DMS153 treated with DMSO at 0.1 percent for 48 hours (cell line): Measurements from ENCODE around the gene CASP2.

ENCODE experiments used
- DNase-seq: peaks from one replicate; lab custom pipeline; 2025; ENCODE audit not compliant: unreplicated experiment; lab: John Stamatoyannopoulos, UW

CASP2 gene

GRCh38 chr7:143325240-143325639 lies 37.1 kb downstream of the CASP2 start:
- DNase-seq, result no peak

DNA sequence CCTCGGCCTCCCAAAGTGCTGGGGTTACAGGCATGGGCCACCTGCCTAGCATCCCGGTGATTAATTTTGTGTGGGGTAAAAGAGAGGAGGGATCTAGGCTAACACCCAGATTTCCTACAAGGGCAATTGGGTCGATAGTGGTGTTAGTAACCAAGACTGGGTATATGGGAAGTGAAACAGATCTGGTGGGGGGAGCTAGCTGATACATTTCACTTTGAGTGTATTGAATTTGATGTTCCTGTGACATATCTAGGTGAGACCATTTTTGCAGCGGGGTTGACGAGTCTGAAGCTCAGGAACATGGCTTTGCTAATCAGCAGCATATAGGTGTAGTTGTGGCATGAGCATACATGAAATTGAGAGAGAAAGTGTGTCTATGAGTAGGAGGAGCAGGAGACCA lies 39.8 kb downstream of the CASP2 start:
- DNase-seq, result no peak

DNA sequence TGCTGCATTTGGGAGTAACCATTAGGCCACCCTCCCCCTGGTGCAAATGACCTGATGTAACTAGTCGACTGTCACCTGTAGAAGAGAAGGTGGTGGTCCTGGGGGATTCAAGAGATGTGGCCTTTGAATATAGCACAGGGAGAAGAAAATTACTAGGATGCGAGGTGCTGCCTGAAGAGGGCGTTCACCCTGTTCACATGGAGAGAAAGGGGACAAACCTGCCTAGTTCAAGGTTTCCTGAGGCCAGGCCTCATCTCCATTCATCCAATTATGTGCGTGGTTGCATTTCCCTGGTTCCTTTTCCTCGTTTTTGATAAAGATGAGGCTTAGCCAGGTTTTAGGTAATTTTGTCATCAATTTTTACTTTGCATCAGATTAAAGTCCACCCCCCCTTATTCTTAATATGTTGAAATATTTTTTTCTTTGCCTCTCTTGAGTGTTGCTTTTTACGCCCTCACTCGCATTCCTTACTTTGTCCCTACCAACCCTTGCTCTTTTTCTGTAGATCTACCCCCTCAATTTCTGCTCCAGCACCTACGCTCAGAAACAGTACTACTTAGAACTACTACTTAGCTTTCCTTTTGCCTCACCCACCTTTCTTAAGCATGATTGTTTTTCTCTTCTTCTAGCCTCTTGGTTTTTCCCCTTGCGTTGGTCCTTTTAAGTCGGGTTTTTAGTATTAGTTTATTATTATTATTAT lies 41.5 kb downstream of the CASP2 start:
- no peak for DNase-seq

DNA sequence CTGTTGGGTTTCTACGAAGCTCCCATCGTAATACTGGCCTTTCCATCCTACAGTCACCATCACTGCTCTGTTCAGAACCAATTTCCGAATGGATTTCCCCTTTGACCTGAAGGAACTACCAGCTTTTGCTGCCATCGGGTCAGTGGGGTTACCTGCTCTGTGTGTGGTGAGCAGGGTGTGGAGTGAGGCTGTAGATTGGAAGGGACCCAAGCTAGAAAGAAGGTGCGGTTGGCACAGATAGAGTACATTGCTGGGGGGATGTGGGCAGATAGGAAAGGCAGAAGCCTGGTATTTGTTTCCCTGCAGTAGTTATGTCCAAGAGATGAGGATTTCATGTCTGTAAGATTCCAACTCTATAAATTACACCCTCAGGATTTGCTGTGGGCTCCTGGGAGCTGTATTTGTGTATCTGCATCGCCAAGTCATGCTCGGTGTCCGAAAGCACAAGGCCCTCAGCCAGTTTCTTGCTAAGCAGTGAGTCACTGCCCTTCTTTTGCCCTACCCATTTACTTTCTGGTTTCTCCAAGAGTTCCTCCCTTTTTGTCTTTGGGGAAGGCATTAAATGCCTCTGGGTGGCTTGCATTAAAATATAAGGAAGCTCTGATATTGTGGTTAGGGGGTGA lies 43.1 kb downstream of the CASP2 start:
- DNase-seq, result no peak

GRCh38 chr7:143334244-143334643 lies 46.1 kb downstream of the CASP2 start:
- no peak for DNase-seq

DNA sequence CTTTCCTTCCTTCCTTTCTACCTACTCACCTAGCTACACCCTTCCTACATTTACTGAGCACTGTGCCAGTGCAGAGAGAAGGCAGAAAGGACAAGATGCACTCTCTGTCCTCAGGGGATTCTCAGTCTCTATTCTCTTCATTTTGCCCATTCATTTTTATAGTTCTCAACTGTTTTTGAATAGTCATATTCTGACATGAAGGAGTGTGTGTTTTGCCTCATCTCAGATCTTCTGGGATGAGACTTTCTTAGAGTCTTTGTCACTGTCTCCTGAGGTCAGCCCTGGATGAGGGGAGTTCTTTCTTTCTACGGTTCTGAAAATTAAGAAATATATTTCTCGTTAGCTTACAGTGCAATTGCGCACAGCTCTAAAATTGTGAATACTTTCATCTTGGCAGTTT lies 49.1 kb downstream of the CASP2 start:
- no peak for DNase-seq

DNA sequence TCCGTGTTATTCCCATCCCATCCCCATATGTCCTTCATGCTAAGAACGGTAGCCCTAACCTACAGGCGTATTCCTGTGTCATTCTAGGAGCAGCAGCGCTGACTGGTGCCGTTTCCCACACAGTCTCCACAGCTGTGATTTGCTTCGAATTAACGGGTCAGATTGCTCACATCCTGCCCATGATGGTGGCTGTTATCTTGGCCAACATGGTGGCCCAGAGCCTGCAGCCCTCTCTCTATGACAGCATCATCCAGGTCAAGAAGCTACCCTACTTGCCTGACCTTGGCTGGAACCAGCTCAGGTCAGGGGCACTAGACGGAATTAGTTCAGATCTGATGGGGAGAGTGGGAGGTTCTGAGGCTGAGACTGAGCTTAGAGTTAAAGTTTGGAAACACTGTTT lies 53.7 kb downstream of the CASP2 start:
- DNase-seq, result no peak

DNA sequence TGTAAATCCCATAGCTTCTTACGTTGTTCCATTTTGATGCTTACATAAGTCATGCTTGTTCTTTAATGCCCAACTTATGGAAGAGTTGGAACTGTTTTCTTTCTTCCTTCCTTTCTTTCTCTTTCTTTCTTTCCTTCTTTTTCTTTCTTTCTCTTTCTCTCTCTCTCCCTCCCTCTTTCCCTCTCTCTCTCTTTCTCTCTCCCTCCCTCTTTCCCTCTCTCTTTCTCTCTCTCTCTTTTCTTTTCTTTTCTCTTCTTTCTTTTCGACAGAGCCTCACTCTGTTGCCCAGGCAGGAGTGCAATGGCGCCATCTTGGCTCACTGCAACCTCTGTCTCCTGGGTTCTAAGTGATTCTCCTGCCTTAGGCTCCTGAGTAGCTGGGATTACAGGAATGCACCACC lies 55.4 kb downstream of the CASP2 start:
- no peak for DNase-seq

- no peak for DNase-seq
These were observed 57.3 kb downstream of the CASP2 start for GRCh38 chr7:143345428-143345900.

DNA sequence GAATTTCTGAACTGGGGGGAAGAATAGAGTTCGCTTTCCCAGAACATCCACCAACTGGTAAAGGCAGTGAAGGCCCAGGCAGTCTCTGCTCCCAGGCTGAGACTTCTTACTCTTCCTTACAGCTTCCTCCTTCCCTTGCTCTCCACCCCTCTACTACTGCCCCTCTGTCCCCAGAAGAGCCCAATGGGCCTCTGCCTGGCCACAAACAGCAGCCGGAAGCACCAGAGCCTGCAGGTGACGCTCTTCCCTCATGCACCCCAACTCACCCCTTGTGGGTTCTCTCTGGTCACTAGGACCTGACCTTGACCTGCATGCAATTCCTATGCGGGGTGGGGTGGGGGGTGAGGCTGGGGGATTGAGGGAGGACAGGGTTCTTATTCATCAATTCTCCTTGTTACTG lies 57.9 kb downstream of the CASP2 start:
- DNase-seq, result no peak

DNA sequence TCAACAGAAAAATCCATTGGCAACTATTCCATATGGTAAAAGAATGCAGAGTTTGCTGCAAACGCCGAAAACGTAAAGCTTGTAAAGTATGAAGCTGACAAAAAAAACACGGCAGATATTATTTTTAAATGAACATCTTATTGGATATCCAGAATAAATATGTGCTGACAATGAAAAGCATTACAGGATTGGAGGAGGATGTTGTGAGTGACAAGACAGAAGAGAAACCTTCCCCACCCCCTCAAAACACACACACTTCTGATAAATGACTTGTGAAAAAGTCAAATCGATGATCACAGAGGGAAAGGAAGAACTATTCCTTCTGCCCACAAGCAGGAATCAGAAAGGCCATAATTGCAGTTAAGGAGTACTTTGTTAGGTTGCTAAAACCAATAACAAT lies 59.8 kb downstream of the CASP2 start:
- no peak for DNase-seq

DNA sequence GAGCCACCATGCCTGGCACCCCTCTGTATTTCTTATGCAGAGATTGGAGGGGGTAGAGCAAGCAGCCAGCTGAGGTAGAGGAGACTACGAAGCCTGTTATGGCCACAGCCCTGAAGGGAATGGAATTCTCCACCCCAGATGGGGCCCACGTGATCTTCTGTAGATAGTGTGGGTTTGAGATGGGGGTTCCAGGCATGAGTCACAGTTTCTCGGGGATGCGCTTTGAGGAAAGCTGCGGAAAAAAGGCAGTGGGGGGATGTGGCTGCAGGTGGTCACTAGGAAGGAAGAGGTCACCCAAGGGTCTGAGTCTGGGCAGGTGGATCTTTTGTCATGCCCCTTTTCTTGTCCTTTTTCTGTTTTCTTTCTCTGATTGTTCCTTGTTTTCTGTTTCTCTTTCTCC lies 62.9 kb downstream of the CASP2 start:
- DNase-seq, result no peak

DNA sequence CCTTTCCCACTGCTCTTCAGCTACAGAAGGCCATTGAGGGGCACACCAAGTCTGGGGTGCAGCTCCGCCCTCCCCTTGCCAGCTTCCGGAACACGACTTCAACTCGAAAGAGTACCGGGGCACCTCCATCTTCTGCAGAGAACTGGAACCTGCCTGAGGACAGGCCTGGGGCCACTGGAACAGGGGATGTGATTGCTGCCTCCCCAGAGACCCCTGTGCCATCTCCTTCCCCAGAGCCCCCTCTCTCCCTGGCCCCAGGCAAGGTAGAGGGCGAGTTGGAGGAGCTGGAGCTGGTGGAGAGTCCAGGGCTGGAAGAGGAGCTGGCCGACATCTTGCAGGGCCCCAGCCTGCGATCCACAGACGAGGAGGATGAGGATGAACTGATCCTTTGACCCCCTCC lies 63.4 kb downstream of the CASP2 start:
- DNase-seq, result no peak

- no peak for DNase-seq
These were observed 64.4 kb downstream of the CASP2 start for GRCh38 chr7:143352531-143353002.

DNA sequence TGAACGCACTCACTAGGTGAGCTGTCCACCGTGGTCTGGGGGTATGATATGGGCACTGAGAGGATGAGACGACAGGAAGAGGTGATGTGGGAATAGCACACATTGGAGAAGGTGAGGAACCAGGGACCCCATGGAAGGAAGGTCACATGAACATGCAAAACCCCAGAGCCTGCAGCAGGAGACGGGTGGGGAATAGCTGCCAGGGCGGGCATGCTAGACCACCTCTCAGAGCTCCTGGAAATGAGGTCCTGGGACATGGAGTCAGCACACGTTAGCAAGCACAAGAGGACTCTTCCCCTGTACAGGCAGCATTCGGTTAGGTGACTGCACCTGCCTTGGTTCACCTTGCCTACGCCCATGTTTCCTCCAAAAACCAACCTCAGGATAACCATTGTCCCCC lies 66.2 kb downstream of the CASP2 start:
- no peak for DNase-seq

- DNase-seq, result no peak
These were observed 66.8 kb downstream of the CASP2 start for GRCh38 chr7:143354965-143355364.

DNA sequence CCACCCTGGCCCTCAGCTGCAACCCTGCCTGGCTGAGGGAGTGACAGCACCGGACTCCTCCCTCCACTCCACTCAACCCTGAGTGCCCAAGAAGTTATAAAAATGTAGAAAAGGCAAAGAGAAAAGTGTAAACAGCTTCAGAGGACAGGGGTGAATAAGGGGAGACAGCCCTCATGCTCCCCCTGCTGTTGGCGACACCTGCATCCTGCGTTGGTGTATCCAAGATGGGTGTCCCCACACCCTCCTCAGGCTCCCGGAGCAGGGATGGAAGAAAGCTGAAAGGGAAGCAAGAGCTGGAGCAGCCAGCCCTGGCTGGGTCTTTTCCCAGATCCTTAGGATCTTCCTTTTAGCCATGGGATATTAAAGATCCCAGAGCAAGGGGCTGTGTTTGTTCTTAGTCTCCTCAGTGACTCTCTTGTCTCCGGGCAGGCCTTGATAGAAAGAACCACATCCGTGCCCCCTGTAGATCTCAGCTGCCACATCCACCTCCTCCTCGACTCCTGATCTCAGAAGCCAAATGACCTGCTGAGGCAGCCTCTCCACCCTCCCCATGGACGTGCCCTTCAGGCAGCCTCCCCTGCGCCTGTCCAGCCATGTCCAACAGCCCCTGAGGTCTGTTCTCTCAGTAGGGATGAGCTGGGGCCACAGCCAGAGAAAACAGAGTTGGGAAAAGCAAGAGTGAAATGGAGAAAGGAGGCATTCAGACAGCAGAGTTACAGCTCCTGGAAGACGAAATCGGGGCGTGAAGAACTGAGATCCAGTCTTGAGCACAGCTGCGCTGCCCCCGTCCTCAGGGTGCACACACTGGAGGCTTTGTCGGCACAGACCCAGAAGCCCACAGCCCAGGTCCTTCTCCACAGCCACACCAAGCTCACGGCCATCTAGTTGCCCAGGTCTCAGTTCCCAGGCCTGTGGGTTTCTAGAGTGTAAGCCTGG lies 67.6 kb downstream of the CASP2 start:
- no peak for DNase-seq

DNA sequence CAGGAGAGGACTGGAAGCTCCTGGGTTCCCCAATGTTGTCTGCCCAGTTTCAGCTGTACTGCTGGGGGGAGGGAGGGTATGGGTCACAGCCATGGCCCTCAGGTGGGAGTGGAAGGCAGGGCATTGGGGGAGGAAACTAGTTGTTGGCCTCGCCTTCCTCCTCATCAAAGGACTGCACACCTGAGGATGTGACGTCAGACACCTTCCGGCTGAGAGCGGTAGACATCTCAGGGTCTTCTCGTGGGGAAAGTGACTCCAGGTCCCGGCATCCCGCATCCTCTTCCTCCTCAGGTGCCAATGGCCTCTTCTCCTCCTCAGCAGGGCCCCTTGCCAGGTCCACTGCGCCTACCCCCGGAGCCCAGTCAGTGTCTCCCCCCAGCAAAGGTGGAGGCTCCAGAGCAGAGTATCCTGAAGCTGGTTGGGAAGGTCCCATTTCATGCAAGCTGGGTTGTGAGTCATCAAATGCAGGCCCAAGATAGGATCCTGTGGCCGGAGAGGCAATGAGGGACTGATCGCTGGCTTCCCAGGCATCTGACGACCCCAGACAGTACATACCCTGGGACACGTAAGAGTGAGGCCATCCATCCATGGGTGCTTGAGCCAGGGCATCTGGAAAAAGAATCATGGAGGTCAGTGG lies 68.4 kb downstream of the CASP2 start:
- DNase-seq, result no peak
